T-helper 17 cell (primary cell): ENCODE measurements around the gene KBTBD3. TPM values are rescaled to one million over a fixed set of nuclear protein-coding genes. Genes with fewer than 3 reads are reported as not detected.

Source experiments
- ATAC-seq: fragments of 150-1000 bp; cut with Tn5 transposase; 2 replicates; pipeline ENCODE4 v1.10.0; 2021; ENCODE audit warnings: mild to moderate bottlenecking, moderate library complexity
- DNase-seq, 3 donors: peaks; one replicate each; pipeline versions ENCODE4 v3.0.0 to v3.0.0-alpha.2; 2020 to 2021
- H3K9me3 ChIP-seq: one replicate; pipeline ENCODE4 v1.7.0; 2013; ENCODE audit warnings: low read length, mild to moderate bottlenecking; ENCODE audit not compliant: control insufficient read depth, poor library complexity, severe bottlenecking
- H3K27ac Mint-ChIP-seq: one replicate; pipeline ENCODE4 v1.8.0; 2022; ENCODE audit warnings: mild to moderate bottlenecking, moderate library complexity, mixed read lengths
- H3K27me3 Mint-ChIP-seq: one replicate; pipeline ENCODE4 v1.8.0; 2022; ENCODE audit warnings: mixed read lengths
- H3K36me3 Mint-ChIP-seq: one replicate; pipeline ENCODE4 v1.8.0; 2022; ENCODE audit warnings: low read depth, mixed read lengths
- H3K4me1 Mint-ChIP-seq: one replicate; pipeline ENCODE4 v1.8.0; 2022; ENCODE audit warnings: mild to moderate bottlenecking, mixed read lengths
- H3K4me3 Mint-ChIP-seq: one replicate; pipeline ENCODE4 v1.8.0; 2022; ENCODE audit warnings: mild to moderate bottlenecking, moderate library complexity, mixed read lengths
- total RNA-seq, 4 donors: library from RNA in 2 of 4; stranded (reverse) in 2 of 4; gene quantifications; one replicate each; pipeline ENCODE4 v1.2.3 and lab custom pipeline; 2022 to 2026

Gene KBTBD3
- total RNA-seq, 2 donors from 2014 or later: 4.8 to 5.7 TPM

DNA sequence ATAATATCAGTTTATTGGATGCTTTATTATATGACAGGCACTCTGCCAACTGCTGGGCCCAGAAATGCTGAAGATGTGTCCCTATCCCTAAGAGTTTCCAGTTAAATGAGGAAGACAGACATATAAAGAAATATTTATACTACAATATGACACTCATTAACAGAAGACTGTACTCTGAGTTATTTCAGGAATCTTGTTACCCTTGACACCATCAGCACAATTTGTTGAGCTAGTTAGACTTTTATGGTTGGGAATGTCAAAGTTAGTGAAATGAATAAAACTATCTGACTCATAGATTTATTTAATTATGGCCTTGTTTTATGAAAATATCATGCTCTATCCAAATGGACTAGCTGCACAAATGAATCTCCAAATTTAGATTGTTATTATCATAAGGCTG, 29.5 kb downstream of the KBTBD3 start:
- peaks cover 2% of the 10 kb centered on the region for H3K4me1 Mint-ChIP-seq
- no peak overlapping the region for H3K4me3 Mint-ChIP-seq
- no peak overlapping the region for H3K27ac Mint-ChIP-seq
- H3K27me3 Mint-ChIP-seq: no peaks in the 10 kb centered on the region
- no peaks in the 10 kb centered on the region for H3K36me3 Mint-ChIP-seq
- ATAC-seq (no peak), DNase-seq (no peak)
- H3K9me3 ChIP-seq: no peaks in the 10 kb centered on the region

DNA sequence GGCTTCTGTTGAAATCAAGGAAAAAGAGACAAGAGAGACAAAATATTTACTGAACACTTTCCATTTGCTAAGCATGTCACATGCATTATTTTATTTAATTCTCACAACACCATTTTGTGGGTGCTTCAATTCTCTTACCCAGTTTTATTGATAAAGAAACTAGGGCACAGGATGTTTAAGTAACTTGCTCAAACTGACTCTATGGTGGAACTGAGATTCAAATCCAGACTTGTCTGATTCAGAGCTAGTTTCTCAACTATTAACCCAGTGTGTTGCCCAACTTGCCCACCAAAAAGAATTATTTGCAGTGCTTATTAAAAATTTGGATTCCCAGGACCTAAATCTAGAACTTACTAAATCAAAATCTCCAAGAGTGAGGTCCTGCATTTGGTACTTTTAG, 33.6 kb downstream of the KBTBD3 start:
- Mint-ChIP-seq H3K4me3 (no peak overlapping the region), H3K27me3 (peaks cover 6% of the 10 kb centered on the region), H3K27ac (no peak overlapping the region), H3K4me1 (no peaks in the 10 kb centered on the region), H3K36me3 (no peaks in the 10 kb centered on the region)
- DNase-seq: no peak
- ATAC-seq: no peak
- H3K9me3 ChIP-seq: no peaks in the 10 kb centered on the region

DNA sequence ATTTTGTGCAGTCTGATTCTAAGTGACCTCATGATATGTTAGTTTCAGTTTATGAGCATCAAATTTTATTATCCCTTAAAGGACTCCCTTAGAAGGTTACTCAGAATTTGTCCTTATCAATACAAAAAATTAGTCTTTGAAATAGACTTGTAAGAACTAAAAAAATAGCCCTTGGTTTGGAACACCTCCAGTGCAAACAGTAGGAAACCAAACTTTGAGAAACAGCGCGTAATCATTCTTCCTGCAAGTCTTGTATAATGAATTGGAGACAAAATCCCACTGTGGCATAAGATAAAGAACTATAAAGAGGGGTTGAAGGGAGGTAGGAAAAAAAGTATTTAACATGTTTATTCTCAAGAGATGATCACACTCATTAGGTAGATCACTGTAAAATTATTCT, 44.3 kb downstream of the KBTBD3 start:
- DNase-seq: no peak
- no peaks in the 10 kb centered on the region for H3K9me3 ChIP-seq
- Mint-ChIP-seq H3K4me1 (no peaks in the 10 kb centered on the region), H3K4me3 (no peak overlapping the region), H3K27me3 (peaks cover 44% of the 10 kb centered on the region), H3K36me3 (no peaks in the 10 kb centered on the region), H3K27ac (no peak overlapping the region)
- ATAC-seq: no peak

DNA sequence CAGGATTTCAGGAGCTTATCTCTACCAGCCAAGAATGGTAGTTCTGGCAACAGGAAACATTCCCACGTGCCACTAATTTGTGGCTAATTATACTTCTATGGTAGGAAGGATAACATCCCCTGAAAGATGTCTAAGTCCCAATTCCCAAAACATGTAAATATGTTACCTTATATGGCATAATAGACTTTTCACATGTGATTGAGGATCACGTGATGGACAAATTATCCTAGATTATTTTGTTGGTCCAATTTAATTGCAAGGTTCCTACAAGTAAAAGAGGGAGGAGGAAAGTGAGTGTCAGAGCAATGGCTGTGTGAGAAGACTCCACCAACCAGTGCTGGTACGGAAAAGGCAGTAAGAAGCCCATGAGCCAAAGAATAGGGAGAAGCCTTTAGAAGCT, 45.2 kb downstream of the KBTBD3 start:
- no peak for DNase-seq
- no peaks in the 10 kb centered on the region for H3K9me3 ChIP-seq
- Mint-ChIP-seq H3K4me1 (no peaks in the 10 kb centered on the region), H3K27ac (no peak overlapping the region), H3K27me3 (peaks cover 44% of the 10 kb centered on the region), H3K36me3 (no peaks in the 10 kb centered on the region), H3K4me3 (no peak overlapping the region)
- no peak for ATAC-seq

DNA sequence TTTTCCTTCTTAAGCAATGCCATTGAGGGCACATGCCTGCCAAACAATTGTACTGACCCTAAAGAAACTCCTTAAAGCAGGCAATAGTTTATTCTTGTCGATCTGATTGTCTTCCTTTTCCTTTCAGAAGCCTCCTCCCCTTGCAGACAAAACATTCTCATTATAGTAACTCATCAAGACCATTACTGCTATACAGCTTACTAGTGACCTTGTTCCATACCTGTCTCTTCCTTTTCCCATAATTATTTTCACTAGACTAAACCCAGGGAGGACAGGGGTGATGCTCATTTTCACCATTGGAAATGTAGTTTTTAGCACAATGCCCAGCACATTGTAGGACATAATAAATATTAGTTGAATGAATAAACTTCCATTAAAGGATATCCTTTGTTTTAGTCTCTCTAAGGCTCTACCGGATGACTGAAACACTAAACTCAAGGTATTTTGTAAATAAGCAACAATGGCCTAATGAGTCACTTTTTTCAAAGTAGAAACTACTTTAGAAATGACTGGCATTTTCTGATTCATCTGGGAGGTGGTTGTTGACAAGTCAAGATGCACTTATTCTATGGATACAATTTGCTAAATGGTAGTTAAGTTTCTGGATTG, 45.8 kb downstream of the KBTBD3 start:
- H3K9me3 ChIP-seq: no peaks in the 10 kb centered on the region
- H3K4me1 Mint-ChIP-seq: no peaks in the 10 kb centered on the region
- H3K4me3 Mint-ChIP-seq: no peak overlapping the region
- H3K27me3 Mint-ChIP-seq: peaks cover 50% of the 10 kb centered on the region
- DNase-seq (no peak), ATAC-seq (no peak)
- no peaks in the 10 kb centered on the region for H3K36me3 Mint-ChIP-seq
- H3K27ac Mint-ChIP-seq: no peak overlapping the region

DNA sequence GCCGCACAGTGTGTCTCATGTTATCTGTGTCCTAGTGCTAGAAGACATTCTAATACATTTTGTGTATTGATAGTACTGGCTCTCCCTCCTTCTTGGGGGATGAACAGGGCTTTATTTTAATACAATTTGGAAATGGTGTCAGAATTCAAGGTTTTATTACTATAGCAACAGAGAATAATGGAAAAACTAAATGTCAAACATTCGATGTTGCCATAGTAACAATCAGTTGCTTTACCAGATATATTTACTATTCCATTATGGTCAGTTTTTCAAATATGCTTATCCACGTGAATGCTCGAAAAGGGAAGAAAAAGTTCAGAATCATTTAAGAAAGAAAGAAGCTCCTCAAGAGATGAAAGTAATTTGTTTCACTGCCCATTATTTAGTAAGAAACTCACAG, 46.5 kb downstream of the KBTBD3 start:
- no peak overlapping the region for H3K27ac Mint-ChIP-seq
- ATAC-seq (no peak), DNase-seq (no peak)
- no peaks in the 10 kb centered on the region for H3K4me1 Mint-ChIP-seq
- no peaks in the 10 kb centered on the region for H3K9me3 ChIP-seq
- no peak overlapping the region for H3K4me3 Mint-ChIP-seq
- peaks cover 47% of the 10 kb centered on the region for H3K27me3 Mint-ChIP-seq
- no peaks in the 10 kb centered on the region for H3K36me3 Mint-ChIP-seq

DNA sequence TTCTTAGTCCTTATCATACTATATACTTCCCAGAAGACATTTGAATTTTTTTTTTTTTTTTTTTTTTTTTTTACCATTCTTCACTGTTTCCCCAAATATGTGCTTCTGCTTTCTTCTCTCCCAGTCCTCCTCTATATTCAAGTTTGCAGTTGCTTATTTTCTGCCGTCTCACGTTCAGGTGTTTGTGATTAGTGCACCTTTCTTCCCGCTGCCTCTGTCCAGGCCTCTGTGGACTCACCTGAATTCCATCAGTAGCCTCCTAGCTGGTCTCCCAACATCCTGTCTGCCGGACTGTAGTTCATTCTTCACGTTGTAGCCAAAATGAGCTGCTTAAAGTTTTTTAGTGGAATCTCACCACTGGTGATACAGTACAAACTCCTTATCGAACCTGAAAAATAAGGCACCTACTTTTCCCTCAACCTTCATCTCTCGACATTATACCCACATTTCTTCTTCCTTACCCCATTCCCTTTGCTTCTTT, 54.3 kb downstream of the KBTBD3 start:
- Mint-ChIP-seq H3K4me3 (peak overlapping the region; percentile 98), H3K4me1 (peaks cover 25% of the 10 kb centered on the region), H3K27ac (peak overlapping the region; percentile 87), H3K36me3 (peaks cover 6% of the 10 kb centered on the region), H3K27me3 (peaks cover 14% of the 10 kb centered on the region)
- no peak for DNase-seq
- H3K9me3 ChIP-seq: no peaks in the 10 kb centered on the region
- ATAC-seq: no peak

DNA sequence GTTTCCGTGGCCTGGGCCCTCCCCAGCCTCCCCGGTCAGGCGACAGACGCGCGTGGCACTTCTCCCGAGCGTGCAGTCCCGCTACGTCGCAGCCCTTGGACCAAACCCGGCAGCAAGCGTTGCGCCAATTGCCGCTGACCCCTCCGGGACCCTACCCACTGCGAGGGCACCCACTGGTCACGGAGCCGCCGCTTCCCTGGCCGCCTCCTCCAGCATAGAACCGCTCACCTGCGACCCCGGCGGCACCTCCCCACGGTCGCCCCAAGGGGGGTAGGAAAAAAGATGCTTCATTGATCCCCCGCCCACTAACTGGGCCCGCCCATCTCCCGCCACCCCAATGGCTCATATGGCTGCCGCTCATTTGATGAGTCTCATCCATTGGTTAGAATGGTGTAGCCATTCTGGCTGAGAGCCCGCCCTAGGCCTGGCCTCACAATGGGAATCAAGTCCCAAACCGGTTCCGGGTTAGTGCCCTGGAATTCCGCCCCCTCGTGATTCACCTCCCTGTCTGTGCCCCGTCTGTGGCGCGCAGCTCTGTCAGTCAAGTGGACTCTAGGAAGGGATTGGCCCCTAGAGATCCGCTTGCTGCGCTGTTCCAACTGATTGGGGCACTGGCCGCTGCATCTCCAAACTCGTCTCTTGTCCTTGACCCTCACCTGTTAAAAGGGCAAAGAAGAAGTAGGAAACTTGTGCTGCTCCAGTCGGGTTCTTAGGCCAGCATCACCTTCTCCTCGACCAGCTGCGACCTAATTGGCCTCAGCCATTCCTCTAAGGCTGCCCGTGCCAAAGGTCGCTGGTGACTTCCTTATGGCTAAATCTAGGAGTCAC, 55.0 kb downstream of the KBTBD3 start, which contains the start of gene MSANTD4:
MSANTD4 (minus strand) TSS at position 274 of the 828 bp plus-strand sequence. CDS start 11,323 bp downstream, outside the sequence.
- Mint-ChIP-seq H3K36me3 (peaks cover 6% of the 10 kb centered on the region), H3K4me1 (peaks cover 25% of the 10 kb centered on the region), H3K4me3 (peak within 1 kb of the TSS; percentile 98), H3K27me3 (peaks cover 14% of the 10 kb centered on the region), H3K27ac (peak within 1 kb of the TSS; percentile 87)
- no peaks in the 10 kb centered on the region for H3K9me3 ChIP-seq
- DNase-seq (peak; percentile 81 to 94 (median 92)), ATAC-seq (peak; percentile 97)

DNA sequence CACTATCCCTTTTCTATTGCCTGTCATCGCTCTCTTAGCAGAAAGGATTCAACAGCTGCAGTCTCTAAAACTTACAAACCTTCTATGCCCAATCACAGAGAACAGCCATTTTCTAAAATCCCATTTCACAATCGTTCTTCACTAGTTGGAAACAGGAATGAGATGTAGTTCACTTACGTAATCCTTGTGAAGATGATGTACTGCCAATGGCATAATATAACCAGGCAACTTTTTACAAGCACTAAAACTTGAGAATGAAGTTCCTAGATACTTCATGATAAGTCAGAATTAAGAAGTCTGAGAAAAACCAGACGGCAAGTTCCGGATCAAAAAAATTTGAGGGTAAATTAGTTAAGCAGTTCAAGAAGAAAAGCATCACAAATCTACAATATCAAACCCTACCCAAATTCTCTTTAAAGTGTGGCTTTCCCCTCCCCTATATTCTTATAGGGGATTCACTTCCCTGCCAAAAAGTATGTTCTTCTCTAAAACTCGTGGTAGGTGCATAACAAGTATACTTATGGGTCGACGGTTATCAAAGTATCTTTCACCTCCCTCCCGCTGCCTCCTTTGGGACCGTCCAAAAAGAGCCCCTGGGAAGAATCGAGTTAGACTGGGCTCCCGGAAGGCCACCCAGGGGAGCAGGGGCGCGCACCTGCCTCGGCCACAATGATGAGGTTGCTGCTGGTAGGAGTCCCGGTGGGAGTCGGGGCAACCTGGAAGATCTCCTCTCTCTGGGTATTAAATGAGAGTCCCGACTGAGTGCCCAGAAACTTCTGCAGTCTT, 55.8 kb downstream of the KBTBD3 start:
- H3K4me1 Mint-ChIP-seq: peaks cover 29% of the 10 kb centered on the region
- H3K27me3 Mint-ChIP-seq: peaks cover 8% of the 10 kb centered on the region
- DNase-seq: no peak

DNA sequence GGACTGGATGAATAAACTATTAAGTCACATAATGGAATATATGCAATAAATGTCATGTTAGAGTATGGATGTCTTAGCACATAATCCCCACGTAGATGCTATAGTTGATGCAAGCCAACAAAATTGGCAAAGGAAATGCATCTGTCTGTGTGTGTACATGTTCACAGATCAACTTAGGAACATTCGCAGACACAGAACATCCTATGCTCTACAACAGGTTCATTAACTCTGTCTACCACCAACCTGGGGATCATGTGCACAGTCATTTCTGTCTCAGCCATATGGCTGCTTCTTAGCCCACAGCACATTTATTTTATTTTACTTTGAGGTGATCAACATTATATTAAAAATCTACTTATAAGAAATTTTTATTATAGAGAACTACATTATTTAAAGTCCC, 60.1 kb downstream of the KBTBD3 start:
- peaks cover 4% of the 10 kb centered on the region for H3K36me3 Mint-ChIP-seq

More for the DNA sequence above, 55.8 kb downstream of the KBTBD3 start:
- peaks cover 6% of the 10 kb centered on the region for H3K36me3 Mint-ChIP-seq
- no peak for ATAC-seq
- peak overlapping the region; percentile 87 for H3K27ac Mint-ChIP-seq
- no peaks in the 10 kb centered on the region for H3K9me3 ChIP-seq
- peak overlapping the region; percentile 98 for H3K4me3 Mint-ChIP-seq

DNA sequence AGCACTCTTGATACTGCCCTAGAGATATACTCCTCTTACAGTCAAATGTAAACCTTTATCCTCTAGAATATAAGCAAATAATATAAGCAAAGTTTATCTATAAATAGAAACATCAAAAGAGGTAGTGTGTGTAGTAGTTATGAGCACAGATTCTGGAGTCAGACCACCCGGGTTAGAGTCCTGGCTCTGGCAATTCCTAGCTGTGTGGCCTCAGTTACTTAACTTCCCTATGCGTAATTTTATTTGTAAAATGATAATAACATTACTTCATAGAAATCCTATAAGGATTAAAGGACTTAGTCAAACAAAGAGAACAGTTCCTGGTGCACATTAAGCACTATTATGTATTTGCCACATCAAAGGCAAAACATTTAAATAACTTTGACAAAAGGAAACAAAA, 62.1 kb downstream of the KBTBD3 start:
- ATAC-seq (no peak), DNase-seq (no peak)
- no peaks in the 10 kb centered on the region for H3K27me3 Mint-ChIP-seq
- H3K9me3 ChIP-seq: no peaks in the 10 kb centered on the region
- H3K4me1 Mint-ChIP-seq: peaks cover 31% of the 10 kb centered on the region
- H3K4me3 Mint-ChIP-seq: no peak overlapping the region
- H3K27ac Mint-ChIP-seq: no peak overlapping the region
- peaks cover 8% of the 10 kb centered on the region for H3K36me3 Mint-ChIP-seq

More for the DNA sequence above, 60.1 kb downstream of the KBTBD3 start:
- Mint-ChIP-seq H3K4me3 (no peak overlapping the region), H3K4me1 (peaks cover 35% of the 10 kb centered on the region), H3K27ac (no peak overlapping the region), H3K27me3 (no peaks in the 10 kb centered on the region)
- DNase-seq: no peak
- no peak for ATAC-seq
- H3K9me3 ChIP-seq: no peaks in the 10 kb centered on the region

DNA sequence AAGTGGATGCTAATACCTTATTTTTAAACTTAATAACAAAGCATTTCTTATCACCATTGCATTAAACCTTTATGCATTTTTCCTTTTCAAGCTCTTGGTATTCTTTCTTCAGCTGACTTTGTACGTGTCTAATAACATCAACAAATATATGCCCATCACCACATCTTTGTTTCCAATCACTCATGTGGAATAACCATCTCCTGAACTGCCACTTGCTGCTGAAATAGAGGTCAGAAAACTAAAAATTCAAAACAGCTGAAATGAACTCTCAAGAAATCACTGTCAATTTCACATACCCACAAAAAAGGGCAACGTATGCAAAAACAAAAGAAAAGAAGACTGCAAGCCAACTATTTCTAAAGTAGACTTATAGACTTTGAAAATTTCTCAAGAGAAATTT, 62.5 kb downstream of the KBTBD3 start:
- H3K27ac Mint-ChIP-seq: no peak overlapping the region
- DNase-seq: no peak
- no peak overlapping the region for H3K4me3 Mint-ChIP-seq
- peaks cover 29% of the 10 kb centered on the region for H3K4me1 Mint-ChIP-seq
- H3K9me3 ChIP-seq: no peaks in the 10 kb centered on the region
- no peak for ATAC-seq
- H3K36me3 Mint-ChIP-seq: peaks cover 11% of the 10 kb centered on the region
- H3K27me3 Mint-ChIP-seq: no peaks in the 10 kb centered on the region

DNA sequence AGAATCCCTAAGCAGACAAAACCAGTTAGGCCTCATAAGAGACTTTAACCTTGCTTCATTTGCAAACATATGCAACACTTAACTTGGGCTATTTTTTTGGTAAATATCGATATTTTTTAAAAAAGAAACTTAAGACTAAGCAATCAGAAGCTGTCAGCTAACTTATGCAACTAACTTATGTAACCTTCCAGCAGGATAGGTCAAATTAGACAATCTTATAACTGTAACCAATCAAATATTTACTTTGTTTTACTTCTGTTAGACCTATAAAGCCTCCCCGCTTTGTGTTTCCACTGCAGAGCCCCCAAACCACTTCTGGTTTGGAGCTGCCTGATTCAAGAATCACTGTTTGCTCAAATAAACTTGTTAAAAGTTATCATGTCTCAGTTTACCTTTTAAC, 63.1 kb downstream of the KBTBD3 start:
- Mint-ChIP-seq H3K4me3 (no peak overlapping the region), H3K27me3 (no peaks in the 10 kb centered on the region), H3K36me3 (peaks cover 16% of the 10 kb centered on the region), H3K27ac (no peak overlapping the region), H3K4me1 (peaks cover 25% of the 10 kb centered on the region)
- H3K9me3 ChIP-seq: no peaks in the 10 kb centered on the region
- no peak for ATAC-seq
- no peak for DNase-seq
